K562 (cell line): ENCODE data around the gene SLC30A1. TPM values are rescaled to one million over a fixed set of nuclear protein-coding genes. Genes with fewer than 3 reads are reported as not detected.

Experiments used
- CAMTA2 ChIP-seq: fragments of 250-450 bp; sonication (Bioruptor Pico); conservative IDR thresholded peaks from 2 replicates; pipeline ENCODE4 v1.5.1; 2022
- CTBP1 ChIP-seq: fragments of 450-650 bp; IDR thresholded peaks from 2 replicates; pipeline ENCODE4 v1.6.1; 2016; ENCODE audit warnings: borderline replicate concordance
- MTA3 ChIP-seq: fragments of 450-650 bp; formaldehyde crosslinking; IDR thresholded peaks from 2 replicates; pipeline ENCODE4 v1.6.1; 2017; ENCODE audit warnings: mild to moderate bottlenecking, borderline replicate concordance
- NFE2L1 ChIP-seq: fragments of 450-650 bp; IDR thresholded peaks from 2 replicates; pipeline ENCODE4 v1.6.1; 2016; ENCODE audit warnings: missing genetic modification characterization, low read depth, mild to moderate bottlenecking, missing compliant biosample characterization, moderate library complexity, borderline replicate concordance
- PCBP1 ChIP-seq: fragments of 200-400 bp; formaldehyde crosslinking; IDR thresholded peaks from 2 replicates; pipeline ENCODE4 v1.6.1; 2018; ENCODE audit warnings: mild to moderate bottlenecking, low read depth, low read length; ENCODE audit not compliant: poor library complexity, severe bottlenecking
- POLR2A ChIP-seq: fragments of 450-650 bp; conservative IDR thresholded peaks from 2 replicates; pipeline ENCODE4 v1.6.1; 2016
- RBM14 ChIP-seq: fragments of 200-400 bp; formaldehyde crosslinking; IDR thresholded peaks from 2 replicates; pipeline ENCODE4 v1.6.1; 2018; ENCODE audit warnings: low read depth, mild to moderate bottlenecking, low read length, moderate library complexity, borderline replicate concordance; ENCODE audit not compliant: insufficient read depth
- SNRNP70 ChIP-seq: fragments of 200-400 bp; formaldehyde crosslinking; optimal IDR thresholded peaks from 2 replicates; pipeline ENCODE3; 2017; ENCODE audit warnings: low read depth, low read length
- STAG1 ChIP-seq: sonication (generic); formaldehyde crosslinking; IDR thresholded peaks from 2 replicates; pipeline ENCODE4 v1.5.0; 2020; ENCODE audit warnings: missing genetic modification reagents, borderline replicate concordance
- SUPT5H ChIP-seq: fragments of 450-650 bp; IDR thresholded peaks from 2 replicates; pipeline ENCODE4 v1.6.1; 2016
- TAF1 ChIP-seq: IDR thresholded peaks from 2 replicates; pipeline ENCODE4 v1.6.1; 2011; ENCODE audit warnings: mild to moderate bottlenecking, low read length, moderate library complexity; ENCODE audit not compliant: insufficient read depth, control insufficient read depth, severe bottlenecking; ENCODE audit errors: extremely low read depth
- TAF7 ChIP-seq: fragments of 450-650 bp; IDR thresholded peaks from 2 replicates; pipeline ENCODE4 v1.6.1; 2016; ENCODE audit warnings: missing genetic modification characterization, missing compliant biosample characterization
- YBX1 ChIP-seq: fragments of 450-650 bp; IDR thresholded peaks from 2 replicates; pipeline ENCODE4 v1.7.1; 2016; ENCODE audit warnings: mild to moderate bottlenecking
- ZBTB11 ChIP-seq, 3 experiments: fragments of 200-800 bp in 1 of 3; fragments of 250-450 bp in 1 of 3; fragments of 450-650 bp in 1 of 3; sonication (Bioruptor Pico) in 1 of 3; sonication (Bioruptor generic) in 1 of 3; formaldehyde crosslinking in 1 of 3; IDR thresholded peaks; 2 replicates each; pipeline versions ENCODE4 v1.6.1 to v1.8.0; 2016 to 2022; ENCODE audit warnings: mild to moderate bottlenecking in 2 of 3, missing genetic modification characterization in 2 of 3, missing compliant biosample characterization in 1 of 3, moderate library complexity in 1 of 3
- ZBTB17 ChIP-seq: fragments of 450-650 bp; formaldehyde crosslinking; IDR thresholded peaks from 2 replicates; pipeline ENCODE4 v1.4.0; 2020; ENCODE audit warnings: mild to moderate bottlenecking
- ZNF24 ChIP-seq: fragments of 450-650 bp; IDR thresholded peaks from 2 replicates; pipeline ENCODE4 v1.6.1; 2016
- ZNF592 ChIP-seq: fragments of 450-650 bp; IDR thresholded peaks from 2 replicates; pipeline ENCODE4 v1.6.1; 2017; ENCODE audit warnings: antibody characterized with exemption, mild to moderate bottlenecking
- ZNF766 ChIP-seq: fragments of 200-800 bp; sonication (Bioruptor generic); conservative IDR thresholded peaks from 2 replicates; pipeline ENCODE4 v1.6.1; 2016; ENCODE audit warnings: missing genetic modification characterization, missing compliant biosample characterization
- polyA plus RNA-seq, 8 experiments: library from polyadenylated mRNA; depleted of rRNA in 4 of 8; stranded (reverse) in 5 of 8; unstranded in 3 of 8; fragments of >200 nt; fragmentation: Nextera tagmentation in 2 of 8; fragmentation: Illumina TruSeq in 1 of 8; extraction: Ambion mirVana in 2 of 8; extraction: Trizol in 1 of 8; gene quantifications; 2 replicates each; pipeline versions ENCODE4 v1.2.1 to v1.2.3, GENCODE V29; 2011 to 2014; ENCODE audit warnings: inconsistent platforms in 1 of 8, missing spikeins in 1 of 8
- total RNA-seq, 7 experiments: library from RNA; depleted of rRNA in 6 of 7; stranded (reverse); fragments of >200 nt in 6 of 7; fragmentation: Illumina TruSeq in 2 of 7; extraction: Trizol in 2 of 7; gene quantifications; 2 replicates each; pipeline versions ENCODE4 v1.2.1 to v1.2.3, GENCODE V29; 2011 to 2021; ENCODE audit warnings: low replicate concordance in 1 of 7
- TF ChIP-seq, protein P1 (sequence below): fragments of 250-450 bp; sonication (Bioruptor Pico); IDR thresholded peaks from 2 replicates; pipeline ENCODE4 v1.6.1; 2021; ENCODE audit warnings: mild to moderate bottlenecking

SLC30A1 gene
- total and polyA plus RNA-seq, 9 of the 15 experiments (the other 6 are each of a cell fraction or from before 2014, with no cell fraction given), result 4.1 to 14.4 (median 6.6) TPM

- TF ChIP-seq ZNF592 (no peak; the same call in 1 of the 2 replicates), ZNF24 (no peak), TAF7 (tag) (no peak), SNRNP70 (no peak), SUPT5H (peak; percentile 79), CAMTA2 (no peak), ZNF766 (peak; percentile 15; the same call in 1 of the 2 replicates), RBM14 (no peak), POLR2A (peak; percentile 82), CTBP1 (peak; percentile 62; the same call in 1 of the 2 replicates), YBX1 (no peak), MTA3 (no peak; the same call in 1 of the 2 replicates), NFE2L1 (tag) (no peak), TAF1 (peak; percentile 66), ZBTB17 (no peak; the same call in 1 of the 2 replicates), STAG1 (CRISPR knock-in tag) (no peak; the same call in 1 of the 2 replicates), PCBP1 (peak; percentile 34), ZBTB11 (CRISPR knock-in tag; IDR thresholded peaks at IDR 0.05) (peak in 1 of 3 experiments; percentile 34; a peak in 1 of 6 replicates)
- TF ChIP-seq, protein P1, sequence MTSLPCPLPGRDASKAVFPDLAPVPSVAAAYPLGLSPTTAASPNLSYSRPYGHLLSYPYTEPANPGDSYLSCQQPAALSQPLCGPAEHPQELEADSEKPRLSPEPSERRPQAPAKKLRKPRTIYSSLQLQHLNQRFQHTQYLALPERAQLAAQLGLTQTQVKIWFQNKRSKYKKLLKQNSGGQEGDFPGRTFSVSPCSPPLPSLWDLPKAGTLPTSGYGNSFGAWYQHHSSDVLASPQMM (CRISPR knock-in tag), result no peak
Observed at GRCh38 chr1:211578640-211579439, at the start of gene SLC30A1 (continued).
